Measurements from ENCODE around the gene CREB5.

Gene CREB5

GRCh38 chr7:28641752-28642545 is 229.6 kb downstream of the CREB5 start:
- DNase-seq (ENCODE audit: low read depth, low spot score) = no peak

- no peak for DNase-seq (ENCODE audit: low read depth, low spot score)
Observed at GRCh38 chr7:28643188-28643569, 230.9 kb downstream of the CREB5 start.

GRCh38 chr7:28643584-28644340 is 231.4 kb downstream of the CREB5 start:
- DNase-seq (ENCODE audit: low read depth, low spot score) = peak; percentile 60

- DNase-seq (ENCODE audit: low read depth, low spot score) = no peak
Observed at GRCh38 chr7:28645866-28646265, 233.5 kb downstream of the CREB5 start.

GRCh38 chr7:28646376-28647075 is 234.2 kb downstream of the CREB5 start:
- no peak for DNase-seq (ENCODE audit: low read depth, low spot score)

- no peak for DNase-seq (ENCODE audit: low read depth, low spot score)
Observed at GRCh38 chr7:28647076-28647421, 234.7 kb downstream of the CREB5 start.

GRCh38 chr7:28649189-28649588 is 236.9 kb downstream of the CREB5 start:
- no peak for DNase-seq (ENCODE audit: low read depth, low spot score)

- DNase-seq (ENCODE audit: low read depth, low spot score) = no peak
Observed at GRCh38 chr7:28649811-28650210, 237.5 kb downstream of the CREB5 start.

- DNase-seq (ENCODE audit: low read depth, low spot score) = no peak
Observed at GRCh38 chr7:28654110-28654509, 241.8 kb downstream of the CREB5 start.

GRCh38 chr7:28656529-28656928 is 244.2 kb downstream of the CREB5 start:
- DNase-seq (ENCODE audit: low read depth, low spot score) = no peak

- no peak for DNase-seq (ENCODE audit: low read depth, low spot score)
Observed at GRCh38 chr7:28658381-28658780, 246.1 kb downstream of the CREB5 start.

- DNase-seq (ENCODE audit: low read depth, low spot score) = no peak
Observed at GRCh38 chr7:28660132-28660531, 247.8 kb downstream of the CREB5 start.

- no peak for DNase-seq (ENCODE audit: low read depth, low spot score)
Observed at GRCh38 chr7:28661826-28662595, 249.7 kb downstream of the CREB5 start.

GRCh38 chr7:28666154-28666553 is 253.8 kb downstream of the CREB5 start:
- DNase-seq (ENCODE audit: low read depth, low spot score) = no peak

GRCh38 chr7:28668085-28668484 is 255.8 kb downstream of the CREB5 start:
- no peak for DNase-seq (ENCODE audit: low read depth, low spot score)

GRCh38 chr7:28669330-28669729 is 257.0 kb downstream of the CREB5 start:
- DNase-seq (ENCODE audit: low read depth, low spot score) = no peak

- DNase-seq (ENCODE audit: low read depth, low spot score) = no peak
Observed at GRCh38 chr7:28671526-28671925, 259.2 kb downstream of the CREB5 start.

- peak; percentile 53 for DNase-seq (ENCODE audit: low read depth, low spot score)
Observed at GRCh38 chr7:28672397-28672797, 260.1 kb downstream of the CREB5 start.

GRCh38 chr7:28674359-28674782 is 262.1 kb downstream of the CREB5 start:
- DNase-seq (ENCODE audit: low read depth, low spot score) = no peak

GRCh38 chr7:28675429-28675828 is 263.1 kb downstream of the CREB5 start:
- peak; percentile 23 for DNase-seq (ENCODE audit: low read depth, low spot score)

- DNase-seq (ENCODE audit: low read depth, low spot score) = no peak
Observed at GRCh38 chr7:28677668-28678067, 265.4 kb downstream of the CREB5 start.

Data from ELF-1 (cell line).